GM23338 (cell line): ENCODE data around the gene MYL12B. TPM values are rescaled to one million over a fixed set of nuclear protein-coding genes. Genes with fewer than 3 reads are reported as not detected.

ENCODE experiments used
- ATAC-seq: fragments of 200-7000 bp; cut with Tn5 transposase; 3 replicates; pipeline ENCODE4 v1.9.1; 2020
- DNase-seq: peaks from one replicate; pipeline ENCODE4 v3.0.0-alpha.2; 2015; ENCODE audit warnings: low spot score
- H2AFZ ChIP-seq: fragments of 200-600 bp; sonication (generic); 2 replicates; pipeline ENCODE4 v1.8.0; 2016; ENCODE audit warnings: antibody characterized with exemption, mild to moderate bottlenecking, moderate library complexity
- H3F3A ChIP-seq: fragments of 200-600 bp; sonication (generic); replicated peaks from 2 replicates; pipeline ENCODE4 v1.8.0; 2017; ENCODE audit warnings: antibody characterized with exemption, mixed run types, low read depth
- H3K27ac ChIP-seq: fragments of 200-600 bp; sonication (generic); 2 replicates; pipeline ENCODE4 v1.6.1; 2016; ENCODE audit warnings: low read depth
- H3K27me3 ChIP-seq: fragments of 200-600 bp; sonication (generic); 2 replicates; pipeline ENCODE4 v1.8.0; 2016; ENCODE audit warnings: mild to moderate bottlenecking, mixed run types, moderate library complexity; ENCODE audit not compliant: insufficient read depth
- H3K36me3 ChIP-seq: fragments of 200-600 bp; sonication (generic); 2 replicates; pipeline ENCODE4 v1.8.0; 2016; ENCODE audit warnings: mild to moderate bottlenecking; ENCODE audit not compliant: insufficient read depth
- H3K4me1 ChIP-seq: fragments of 200-600 bp; sonication (generic); 2 replicates; pipeline ENCODE4 v1.8.0; 2016; ENCODE audit warnings: mild to moderate bottlenecking, moderate library complexity; ENCODE audit not compliant: insufficient read depth
- H3K4me2 ChIP-seq: fragments of 200-600 bp; sonication (generic); 2 replicates; pipeline ENCODE4 v1.7.1; 2017; ENCODE audit warnings: mixed run types
- H3K4me3 ChIP-seq: fragments of 200-600 bp; sonication (generic); 2 replicates; pipeline ENCODE4 v1.6.1; 2016; ENCODE audit warnings: mixed run types
- H3K79me2 ChIP-seq: fragments of 200-600 bp; sonication (generic); replicated peaks from 2 replicates; pipeline ENCODE4 v1.8.0; 2017; ENCODE audit warnings: mild to moderate bottlenecking; ENCODE audit not compliant: insufficient read depth
- H3K9me2 ChIP-seq: fragments of 200-600 bp; sonication (generic); 2 replicates; pipeline ENCODE4 v1.8.0; 2017; ENCODE audit not compliant: insufficient read depth
- H4K20me1 ChIP-seq: fragments of 200-600 bp; sonication (generic); replicated peaks from 2 replicates; pipeline ENCODE4 v1.8.0; 2017; ENCODE audit warnings: mild to moderate bottlenecking; ENCODE audit not compliant: insufficient read depth
- H3K27ac Mint-ChIP-seq: 2 replicates; pipeline ENCODE4 v1.8.0; 2020; ENCODE audit warnings: inconsistent platforms, mild to moderate bottlenecking, moderate library complexity, mixed read lengths
- H3K27me3 Mint-ChIP-seq: 3 replicates; pipeline ENCODE4 v1.8.0; 2022; ENCODE audit warnings: low read depth, mild to moderate bottlenecking, moderate library complexity, mixed read lengths, inconsistent platforms; ENCODE audit not compliant: insufficient read depth, poor library complexity
- H3K36me3 Mint-ChIP-seq: 3 replicates; pipeline ENCODE4 v1.8.0; 2021; ENCODE audit warnings: low read depth, mild to moderate bottlenecking, inconsistent platforms, moderate library complexity, mixed read lengths
- H3K4me1 Mint-ChIP-seq: 3 replicates; pipeline ENCODE4 v1.8.0; 2020; ENCODE audit warnings: mild to moderate bottlenecking, inconsistent platforms, mixed read lengths
- H3K4me3 Mint-ChIP-seq: 3 replicates; pipeline ENCODE4 v1.8.0; 2021; ENCODE audit warnings: moderate library complexity, mild to moderate bottlenecking, inconsistent platforms, mixed read lengths
- H3K9me3 Mint-ChIP-seq: 3 replicates; pipeline ENCODE4 v1.8.0; 2020; ENCODE audit warnings: moderate library complexity, mild to moderate bottlenecking, inconsistent platforms, mixed read lengths
- CTCF ChIP-seq, 2 experiments: fragments of 200-600 bp in 1 of 2; sonication (generic) in 1 of 2; conservative IDR thresholded peaks; 2 replicates each; pipeline versions ENCODE4 v1.5.1 to v1.6.1; 2016 to 2017; ENCODE audit warnings: antibody characterized with exemption in 2 of 2, low read depth in 2 of 2, mild to moderate bottlenecking in 2 of 2, moderate library complexity in 1 of 2
- JUNB ChIP-seq: IDR thresholded peaks from one replicate; pipeline ENCODE4 v1.6.1; 2016; ENCODE audit warnings: antibody characterized with exemption; ENCODE audit not compliant: unreplicated experiment
- NANOG ChIP-seq: IDR thresholded peaks from 2 replicates; pipeline ENCODE4 v1.6.1; 2016; ENCODE audit warnings: antibody characterized with exemption, borderline replicate concordance
- ZNF462 ChIP-seq: fragments of 250-450 bp; sonication (Bioruptor Pico); IDR thresholded peaks from 2 replicates; pipeline ENCODE4 v1.5.0; 2020; ENCODE audit warnings: mild to moderate bottlenecking, moderate library complexity
- polyA plus RNA-seq: library from polyadenylated mRNA; unstranded; fragments of >200 nt; fragmentation: Nextera tagmentation; extraction: Ambion mirVana; gene quantifications from 2 replicates; pipeline ENCODE4 v1.2.1, GENCODE V29; 2016
- total RNA-seq: library from RNA; depleted of rRNA; stranded (reverse); fragments of >200 nt; shearing (Covaris generic); gene quantifications from 2 replicates; pipeline ENCODE4 v1.2.3, GENCODE V29; 2014

The MYL12B gene
- total and polyA plus RNA-seq, 2 experiments from 2014 or later: 165 to 330 TPM

GRCh38 chr18:3284501-3284900 is 22.6 kb downstream of the MYL12B start:
- peaks cover 36% of the 10 kb centered on the region for H3K9me3 Mint-ChIP-seq
- no peak overlapping the region for H3K4me3 ChIP-seq
- H3K27me3 ChIP-seq: no peaks in the 10 kb centered on the region
- H3K79me2 ChIP-seq: no peaks in the 10 kb centered on the region
- no peak overlapping the region for H3K27ac ChIP-seq
- DNase-seq (no peak), ATAC-seq (no peak)
- H3K4me2 ChIP-seq: no peak overlapping the region
- peaks cover 8% of the 10 kb centered on the region for H3K4me1 ChIP-seq
- H4K20me1 ChIP-seq: no peaks in the 10 kb centered on the region
- 0 out of 2 replicates have a peak, but pooled peaks cover 3% of the 10 kb centered on the region for H3F3A ChIP-seq
- no peak overlapping the region for H3K27ac Mint-ChIP-seq
- peaks cover 24% of the 10 kb centered on the region for H3K36me3 Mint-ChIP-seq
- no peaks in the 10 kb centered on the region for H3K36me3 ChIP-seq
- peak overlapping the region; percentile 30; the same call in 1 of the 2 replicates for H2AFZ ChIP-seq
- TF ChIP-seq ZNF462 (CRISPR knock-in tag): no peak
- H3K4me3 Mint-ChIP-seq: no peak overlapping the region
- peaks cover 9% of the 10 kb centered on the region for H3K27me3 Mint-ChIP-seq
- H3K9me2 ChIP-seq: no peaks in the 10 kb centered on the region
- peaks cover 13% of the 10 kb centered on the region for H3K4me1 Mint-ChIP-seq

GRCh38 chr18:3286159-3286558 is 24.2 kb downstream of the MYL12B start:
- Histone ChIP-seq H3F3A (0 out of 2 replicates have a peak, but pooled peaks cover 3% of the 10 kb centered on the region), H2AFZ (no peak overlapping the region), H3K27me3 (no peaks in the 10 kb centered on the region), H3K9me2 (0 out of 2 replicates have a peak, but pooled peaks cover 3% of the 10 kb centered on the region), H3K4me3 (no peak overlapping the region), H3K4me1 (peaks cover 8% of the 10 kb centered on the region), H3K79me2 (no peaks in the 10 kb centered on the region), H3K27ac (no peak overlapping the region), H4K20me1 (no peaks in the 10 kb centered on the region), H3K4me2 (no peak overlapping the region), H3K36me3 (0 out of 2 replicates have a peak, but pooled peaks cover under 1% of the 10 kb centered on the region)
- Mint-ChIP-seq H3K9me3 (peaks cover 51% of the 10 kb centered on the region), H3K4me3 (no peak overlapping the region), H3K27me3 (peaks cover 8% of the 10 kb centered on the region), H3K36me3 (peaks cover 39% of the 10 kb centered on the region), H3K4me1 (peaks cover 10% of the 10 kb centered on the region), H3K27ac (no peak overlapping the region)
- ATAC-seq (no peak), DNase-seq (no peak)
- TF ChIP-seq ZNF462 (CRISPR knock-in tag) (no peak), JUNB (no peak), CTCF (conservative IDR thresholded peaks at IDR 0.05; ENCODE audit: low read depth in 2 of 2) (no peak), NANOG (no peak)
